Thymus (tissue), 11 donors: ENCODE results near the gene ALB. TPM values are rescaled to one million over a fixed set of nuclear protein-coding genes. Genes with fewer than 3 reads are reported as not detected.

ENCODE experiments used
- DNase-seq, 9 donors: peaks; one replicate each; pipeline ENCODE4 v3.0.0-alpha.2; 2013; ENCODE audit warnings: low spot score in 9 of 9, low read depth in 6 of 9, missing footprints in 1 of 9
- H3K27ac ChIP-seq, 2 donors: one replicate each; pipeline ENCODE4 v1.5.1; 2013; ENCODE audit warnings: control low read depth in 1 of 2, low read depth in 1 of 2, low read length in 1 of 2, mild to moderate bottlenecking in 1 of 2, moderate library complexity in 1 of 2
- H3K27me3 ChIP-seq, 2 donors: one replicate each; pipeline ENCODE4 v1.5.1; 2013; ENCODE audit warnings: low read length in 1 of 2; ENCODE audit not compliant: control insufficient read depth in 2 of 2, insufficient read depth in 1 of 2
- H3K36me3 ChIP-seq, 2 donors: one replicate each; pipeline ENCODE4 v1.5.1; 2013; ENCODE audit warnings: low read length in 1 of 2, mild to moderate bottlenecking in 1 of 2, moderate library complexity in 1 of 2; ENCODE audit not compliant: control insufficient read depth in 2 of 2, insufficient read depth in 2 of 2
- H3K4me1 ChIP-seq, 2 donors: one replicate each; pipeline ENCODE4 v1.5.1; 2013; ENCODE audit warnings: low read length in 2 of 2; ENCODE audit not compliant: control insufficient read depth in 2 of 2, insufficient read depth in 2 of 2
- H3K4me3 ChIP-seq, 2 donors: one replicate each; pipeline ENCODE4 v1.5.1; 2013; ENCODE audit warnings: low read length in 2 of 2, control low read depth in 1 of 2, mild to moderate bottlenecking in 1 of 2
- H3K9me3 ChIP-seq, 2 donors: one replicate each; pipeline ENCODE4 v1.5.1; 2013; ENCODE audit warnings: low read length in 1 of 2, mild to moderate bottlenecking in 1 of 2; ENCODE audit not compliant: control insufficient read depth in 2 of 2, insufficient read depth in 1 of 2
- WGBS: extraction: QIAGEN DNeasy Blood & Tissue Kit; methylation state at CpG from one replicate; pipeline ENCODE4 v1.1.7; 2013; 5-methylcytosine and 5-hydroxymethylcytosine counted together
- polyA plus RNA-seq: library from polyadenylated mRNA; stranded (reverse); fragments of 200-250 nt; gene quantifications from one replicate; pipeline ENCODE4 v1.2.3, GENCODE V29; 2013
- total RNA-seq: library from RNA; stranded (reverse); fragments of 120-200 nt; gene quantifications from one replicate; pipeline ENCODE4 v1.2.4, GENCODE V29; 2013
- donor health status: healthy.

The ALB gene
- total and polyA plus RNA-seq, 2 donors = 2.9 to 7.5 TPM

DNA sequence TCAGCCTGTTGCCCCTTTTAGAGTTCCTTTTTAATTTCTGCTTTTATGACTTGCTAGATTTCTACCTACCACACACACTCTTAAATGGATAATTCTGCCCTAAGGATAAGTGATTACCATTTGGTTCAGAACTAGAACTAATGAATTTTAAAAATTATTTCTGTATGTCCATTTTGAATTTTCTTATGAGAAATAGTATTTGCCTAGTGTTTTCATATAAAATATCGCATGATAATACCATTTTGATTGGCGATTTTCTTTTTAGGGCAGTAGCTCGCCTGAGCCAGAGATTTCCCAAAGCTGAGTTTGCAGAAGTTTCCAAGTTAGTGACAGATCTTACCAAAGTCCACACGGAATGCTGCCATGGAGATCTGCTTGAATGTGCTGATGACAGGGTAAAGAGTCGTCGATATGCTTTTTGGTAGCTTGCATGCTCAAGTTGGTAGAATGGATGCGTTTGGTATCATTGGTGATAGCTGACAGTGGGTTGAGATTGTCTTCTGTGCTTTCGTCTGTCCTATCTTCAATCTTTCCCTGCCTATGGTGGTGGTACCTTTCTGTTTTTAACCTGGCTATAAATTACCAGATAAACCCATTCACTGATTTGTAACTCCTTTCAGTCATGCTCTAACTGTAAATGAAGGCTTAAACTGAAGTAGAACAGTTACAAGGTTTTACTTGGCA is 7.8 kb downstream of the ALB start:
- H3K4me3 ChIP-seq = no peak overlapping the region
- H3K27ac ChIP-seq = no peak overlapping the region
- no peaks in the 10 kb centered on the region for H3K27me3 ChIP-seq
- no peaks in the 10 kb centered on the region for H3K9me3 ChIP-seq
- WGBS = 98% methylated on average over 8 of the region's 8 CpGs
- no peak for DNase-seq
- no peaks in the 10 kb centered on the region for H3K4me1 ChIP-seq
- no peaks in the 10 kb centered on the region for H3K36me3 ChIP-seq

DNA sequence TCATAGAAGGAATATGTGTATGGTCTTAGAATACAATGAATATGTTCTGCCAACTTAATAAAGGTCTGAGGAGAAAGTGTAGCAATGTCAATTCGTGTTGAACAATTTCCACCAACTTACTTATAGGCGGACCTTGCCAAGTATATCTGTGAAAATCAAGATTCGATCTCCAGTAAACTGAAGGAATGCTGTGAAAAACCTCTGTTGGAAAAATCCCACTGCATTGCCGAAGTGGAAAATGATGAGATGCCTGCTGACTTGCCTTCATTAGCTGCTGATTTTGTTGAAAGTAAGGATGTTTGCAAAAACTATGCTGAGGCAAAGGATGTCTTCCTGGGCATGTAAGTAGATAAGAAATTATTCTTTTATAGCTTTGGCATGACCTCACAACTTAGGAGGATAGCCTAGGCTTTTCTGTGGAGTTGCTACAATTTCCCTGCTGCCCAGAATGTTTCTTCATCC is 9.2 kb downstream of the ALB start:
- H3K4me3 ChIP-seq = no peak overlapping the region
- no peaks in the 10 kb centered on the region for H3K9me3 ChIP-seq
- no peak overlapping the region for H3K27ac ChIP-seq
- no peaks in the 10 kb centered on the region for H3K27me3 ChIP-seq
- no peaks in the 10 kb centered on the region for H3K4me1 ChIP-seq
- no peak for DNase-seq
- no peaks in the 10 kb centered on the region for H3K36me3 ChIP-seq
- WGBS = 96% methylated on average over 4 of the region's 4 CpGs

DNA sequence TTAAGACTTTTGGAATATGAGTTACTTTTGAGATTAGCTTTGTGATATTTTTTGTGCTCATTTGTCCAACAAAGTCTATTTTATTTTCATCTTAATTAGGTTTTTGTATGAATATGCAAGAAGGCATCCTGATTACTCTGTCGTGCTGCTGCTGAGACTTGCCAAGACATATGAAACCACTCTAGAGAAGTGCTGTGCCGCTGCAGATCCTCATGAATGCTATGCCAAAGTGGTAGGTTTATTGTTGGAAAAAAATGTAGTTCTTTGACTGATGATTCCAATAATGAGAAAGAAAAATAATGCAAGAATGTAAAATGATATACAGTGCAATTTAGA is 10.8 kb downstream of the ALB start:
- Histone ChIP-seq H3K9me3 (no peaks in the 10 kb centered on the region), H3K27me3 (no peaks in the 10 kb centered on the region), H3K36me3 (no peaks in the 10 kb centered on the region), H3K4me1 (no peaks in the 10 kb centered on the region), H3K4me3 (no peak overlapping the region), H3K27ac (no peak overlapping the region)
- WGBS = 94% methylated on average over 2 of the region's 2 CpGs
- DNase-seq = no peak

DNA sequence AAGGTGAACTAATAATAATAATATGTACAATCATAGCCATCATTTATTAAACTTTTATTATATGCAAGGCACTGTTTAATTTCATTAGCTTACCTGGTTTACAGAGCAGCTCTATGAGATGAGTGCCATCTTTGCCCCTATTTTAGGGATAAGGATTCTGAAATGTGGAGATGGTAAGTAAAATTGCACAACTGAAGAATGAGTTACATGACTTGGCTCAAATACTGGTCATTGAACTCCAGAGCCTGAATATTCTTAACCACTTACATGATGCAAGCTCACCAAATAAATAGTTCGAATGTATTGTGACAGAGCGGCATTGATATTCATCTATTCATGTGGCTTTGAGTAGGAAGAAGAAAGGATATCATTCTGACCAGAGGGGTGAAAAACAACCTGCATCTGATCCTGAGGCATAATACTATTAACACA is 11.7 kb downstream of the ALB start:
- Histone ChIP-seq H3K4me1 (no peaks in the 10 kb centered on the region), H3K4me3 (no peak overlapping the region), H3K27ac (no peak overlapping the region), H3K36me3 (no peaks in the 10 kb centered on the region), H3K27me3 (no peaks in the 10 kb centered on the region), H3K9me3 (no peaks in the 10 kb centered on the region)
- no peak for DNase-seq
- WGBS = 94% methylated on average over 2 of the region's 2 CpGs

DNA sequence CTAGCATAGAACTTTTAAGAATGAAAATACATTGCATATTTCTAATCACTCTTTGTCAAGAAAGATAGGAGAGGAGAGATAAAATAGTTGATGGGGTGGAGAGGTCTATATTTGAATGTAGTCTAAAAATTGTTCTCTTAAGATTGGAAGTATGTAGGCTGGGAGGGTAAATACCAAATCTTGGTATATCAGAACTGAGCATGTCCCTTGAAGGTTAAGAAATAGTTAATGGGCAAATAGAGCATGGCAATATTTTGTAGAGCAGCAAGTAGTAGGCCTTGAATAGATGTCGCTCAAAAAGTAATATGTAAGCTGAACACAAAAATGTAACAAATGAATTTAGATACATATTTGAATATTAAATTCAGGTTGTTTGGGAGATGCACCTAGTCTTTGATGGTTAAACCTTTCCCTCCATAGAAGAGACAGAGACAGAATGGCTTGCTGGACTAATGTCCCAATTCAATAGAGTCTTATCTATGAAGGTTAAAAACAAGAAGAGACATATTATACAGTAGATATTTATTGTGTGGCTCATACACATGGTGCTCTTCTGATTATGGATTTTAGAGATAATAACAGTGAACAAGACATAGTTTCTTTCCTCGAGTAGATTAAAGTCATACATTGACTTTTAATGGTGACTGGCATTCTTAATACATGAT is 12.5 kb downstream of the ALB start:
- no peaks in the 10 kb centered on the region for H3K36me3 ChIP-seq
- no peak overlapping the region for H3K4me3 ChIP-seq
- no peaks in the 10 kb centered on the region for H3K9me3 ChIP-seq
- no peaks in the 10 kb centered on the region for H3K27me3 ChIP-seq
- DNase-seq = no peak
- H3K27ac ChIP-seq = no peak overlapping the region
- H3K4me1 ChIP-seq = no peaks in the 10 kb centered on the region
- WGBS = 91% methylated on average over 2 of the region's 2 CpGs

DNA sequence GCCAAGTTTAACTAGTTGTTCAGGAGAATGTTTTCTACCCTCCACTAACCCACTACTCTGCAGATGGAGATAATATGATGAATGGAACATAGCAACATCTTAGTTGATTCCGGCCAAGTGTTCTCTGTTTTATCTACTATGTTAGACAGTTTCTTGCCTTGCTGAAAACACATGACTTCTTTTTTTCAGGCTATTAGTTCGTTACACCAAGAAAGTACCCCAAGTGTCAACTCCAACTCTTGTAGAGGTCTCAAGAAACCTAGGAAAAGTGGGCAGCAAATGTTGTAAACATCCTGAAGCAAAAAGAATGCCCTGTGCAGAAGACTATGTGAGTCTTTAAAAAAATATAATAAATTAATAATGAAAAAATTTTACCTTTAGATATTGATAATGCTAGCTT is 13.3 kb downstream of the ALB start:
- no peaks in the 10 kb centered on the region for H3K36me3 ChIP-seq
- no peak for DNase-seq
- H3K27ac ChIP-seq = no peak overlapping the region
- H3K4me3 ChIP-seq = no peak overlapping the region
- no peaks in the 10 kb centered on the region for H3K27me3 ChIP-seq
- no peaks in the 10 kb centered on the region for H3K4me1 ChIP-seq
- H3K9me3 ChIP-seq = no peaks in the 10 kb centered on the region
- WGBS = 92% methylated on average over 2 of the region's 2 CpGs

DNA sequence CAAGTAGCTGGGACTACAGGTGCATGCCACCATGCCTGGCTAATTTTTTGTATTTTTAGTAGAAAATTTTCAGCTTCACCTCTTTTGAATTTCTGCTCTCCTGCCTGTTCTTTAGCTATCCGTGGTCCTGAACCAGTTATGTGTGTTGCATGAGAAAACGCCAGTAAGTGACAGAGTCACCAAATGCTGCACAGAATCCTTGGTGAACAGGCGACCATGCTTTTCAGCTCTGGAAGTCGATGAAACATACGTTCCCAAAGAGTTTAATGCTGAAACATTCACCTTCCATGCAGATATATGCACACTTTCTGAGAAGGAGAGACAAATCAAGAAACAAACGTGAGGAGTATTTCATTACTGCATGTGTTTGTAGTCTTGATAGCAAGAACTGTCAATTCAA is 13.9 kb downstream of the ALB start:
- Histone ChIP-seq H3K9me3 (no peaks in the 10 kb centered on the region), H3K4me3 (no peak overlapping the region), H3K27me3 (no peaks in the 10 kb centered on the region), H3K36me3 (no peaks in the 10 kb centered on the region), H3K27ac (no peak overlapping the region), H3K4me1 (no peaks in the 10 kb centered on the region)
- DNase-seq = peak in 1 of 9 donors; percentile 4
- WGBS = 89% methylated on average over 6 of the region's 6 CpGs

DNA sequence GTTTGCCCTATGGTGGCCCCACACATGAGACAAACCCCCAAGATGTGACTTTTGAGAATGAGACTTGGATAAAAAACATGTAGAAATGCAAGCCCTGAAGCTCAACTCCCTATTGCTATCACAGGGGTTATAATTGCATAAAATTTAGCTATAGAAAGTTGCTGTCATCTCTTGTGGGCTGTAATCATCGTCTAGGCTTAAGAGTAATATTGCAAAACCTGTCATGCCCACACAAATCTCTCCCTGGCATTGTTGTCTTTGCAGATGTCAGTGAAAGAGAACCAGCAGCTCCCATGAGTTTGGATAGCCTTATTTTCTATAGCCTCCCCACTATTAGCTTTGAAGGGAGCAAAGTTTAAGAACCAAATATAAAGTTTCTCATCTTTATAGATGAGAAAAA is 14.6 kb downstream of the ALB start:
- H3K4me3 ChIP-seq = no peak overlapping the region
- H3K27ac ChIP-seq = no peak overlapping the region
- no peaks in the 10 kb centered on the region for H3K9me3 ChIP-seq
- H3K27me3 ChIP-seq = no peaks in the 10 kb centered on the region
- DNase-seq = no peak
- no peaks in the 10 kb centered on the region for H3K36me3 ChIP-seq
- no peaks in the 10 kb centered on the region for H3K4me1 ChIP-seq
- 85% methylated on average over 1 of the region's 1 CpG for WGBS

DNA sequence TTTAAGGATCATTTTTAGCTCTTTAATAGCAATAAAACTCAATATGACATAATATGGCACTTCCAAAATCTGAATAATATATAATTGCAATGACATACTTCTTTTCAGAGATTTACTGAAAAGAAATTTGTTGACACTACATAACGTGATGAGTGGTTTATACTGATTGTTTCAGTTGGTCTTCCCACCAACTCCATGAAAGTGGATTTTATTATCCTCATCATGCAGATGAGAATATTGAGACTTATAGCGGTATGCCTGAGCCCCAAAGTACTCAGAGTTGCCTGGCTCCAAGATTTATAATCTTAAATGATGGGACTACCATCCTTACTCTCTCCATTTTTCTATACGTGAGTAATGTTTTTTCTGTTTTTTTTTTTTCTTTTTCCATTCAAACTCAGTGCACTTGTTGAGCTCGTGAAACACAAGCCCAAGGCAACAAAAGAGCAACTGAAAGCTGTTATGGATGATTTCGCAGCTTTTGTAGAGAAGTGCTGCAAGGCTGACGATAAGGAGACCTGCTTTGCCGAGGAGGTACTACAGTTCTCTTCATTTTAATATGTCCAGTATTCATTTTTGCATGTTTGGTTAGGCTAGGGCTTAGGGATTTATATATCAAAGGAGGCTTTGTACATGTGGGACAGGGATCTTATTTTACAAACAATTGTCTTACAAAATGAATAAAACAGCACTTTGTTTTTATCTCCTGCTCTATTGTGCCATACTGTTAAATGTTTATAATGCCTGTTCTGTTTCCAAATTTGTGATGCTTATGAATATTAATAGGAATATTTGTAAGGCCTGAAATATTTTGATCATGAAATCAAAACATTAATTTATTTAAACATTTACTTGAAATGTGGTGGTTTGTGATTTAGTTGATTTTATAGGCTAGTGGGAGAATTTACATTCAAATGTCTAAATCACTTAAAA is 15.3 kb downstream of the ALB start:
- no peaks in the 10 kb centered on the region for H3K9me3 ChIP-seq
- WGBS = 87% methylated on average over 7 of the region's 7 CpGs

More for the DNA sequence above, 15.3 kb downstream of the ALB start:
- no peaks in the 10 kb centered on the region for H3K27me3 ChIP-seq
- DNase-seq = no peak
- H3K4me1 ChIP-seq = no peaks in the 10 kb centered on the region
- no peak overlapping the region for H3K4me3 ChIP-seq
- no peak overlapping the region for H3K27ac ChIP-seq
- H3K36me3 ChIP-seq = no peaks in the 10 kb centered on the region
